Left lung (tissue), 10 donors: ENCODE results near the gene ADGRA1. TPM values are rescaled to one million over a fixed set of nuclear protein-coding genes. Genes with fewer than 3 reads are reported as not detected.
A peak's percentile ranks its signal among the peaks of the same experiment; 100 is the strongest.

ENCODE experiments used
- ATAC-seq: fragments of 200-7000 bp; cut with Tn5 transposase; one replicate; pipeline ENCODE4 v1.9.1; 2020; ENCODE audit warnings: moderate library complexity
- DNase-seq, 4 donors: peaks; one replicate each; pipeline ENCODE4 v3.0.0-alpha.2; 2013 to 2020
- H3K27ac ChIP-seq, 2 donors: fragments of 200-600 bp; sonication (generic) in 1 of 2; one replicate each; pipeline versions ENCODE4 v1.5.0 to v1.8.0; 2020 to 2021
- H3K27me3 ChIP-seq, 2 donors: fragments of 200-600 bp; sonication (generic) in 1 of 2; one replicate each; pipeline versions ENCODE4 v1.5.0 to v1.8.0; 2020 to 2021
- H3K36me3 ChIP-seq, 2 donors: fragments of 200-600 bp; sonication (generic) in 1 of 2; one replicate each; pipeline versions ENCODE4 v1.5.0 to v1.8.0; 2020 to 2021
- H3K4me1 ChIP-seq, 2 donors: fragments of 200-600 bp; one replicate each; pipeline ENCODE4 v1.8.0; 2021
- H3K4me3 ChIP-seq, 2 donors: fragments of 200-600 bp; sonication (generic) in 1 of 2; one replicate each; pipeline versions ENCODE4 v1.5.0 to v1.8.0; 2020 to 2021; ENCODE audit warnings: mild to moderate bottlenecking in 1 of 2
- H3K9me3 ChIP-seq, 2 donors: fragments of 200-600 bp; sonication (generic) in 1 of 2; one replicate each; pipeline versions ENCODE4 v1.5.0 to v1.8.0; 2020 to 2021
- intact Hi-C, 2 donors: fragments of 100-400 bp; cut with DNase I; formaldehyde crosslinking; loops; one replicate each; pipeline versions ENCODE4 v1.11.2 to v1.14.2; 2022
- polyA plus RNA-seq, 6 donors: library from polyadenylated mRNA; unstranded; fragments of 120-200 nt; gene quantifications; one replicate each; pipeline ENCODE4 v1.2.1, GENCODE V29; 2013; ENCODE audit not compliant: insufficient read length in 6 of 6
- total RNA-seq, 2 donors: library from RNA; stranded (reverse); fragmentation: NEBNext Ultra II Directional; extraction: Animal tissue kit (Norgen Biotek cat#: 25700); gene quantifications; one replicate each; pipeline ENCODE4 v1.2.1, GENCODE V29; 2021
- TF ChIP-seq, protein P1 (sequence below), 2 donors: fragments of 200-600 bp; sonication (generic) in 1 of 2; IDR thresholded peaks; one replicate each; pipeline versions ENCODE4 v1.5.0 to v1.8.0; 2021; ENCODE audit warnings: antibody characterized with exemption in 2 of 2
- donor health status: DM: no; HTN: yes; CAD: no.
- donor health status: DM: no; HTN: no; CAD: no.

The ADGRA1 gene
- total and polyA plus RNA-seq, 8 donors = 0.07 to 0.24 (median 0.09) TPM; not detected in 1

DNA sequence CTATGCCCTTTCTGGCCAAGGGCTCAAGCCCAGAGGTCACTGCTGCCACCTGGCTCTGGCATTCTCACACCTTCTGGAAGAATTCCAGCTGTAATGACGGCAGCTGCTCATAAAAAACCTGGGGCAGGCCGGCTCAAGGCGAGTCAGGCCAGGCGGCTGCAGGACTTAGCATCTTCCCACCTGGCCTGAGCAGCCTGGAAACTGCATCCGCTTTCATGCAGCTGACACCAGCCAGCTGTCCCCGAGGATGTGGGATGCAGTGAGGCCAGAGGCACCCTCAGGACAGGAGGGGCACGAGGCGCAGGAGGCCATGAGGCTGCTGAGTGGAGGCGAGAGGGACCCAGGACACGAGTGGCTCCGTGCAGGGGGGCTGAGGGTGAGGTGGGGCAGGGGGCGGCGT, 47.5 kb upstream of the ADGRA1 start:
- Histone ChIP-seq H3K27me3 (peaks cover 0 to 84% of the 10 kb centered on the region in 2 donors), H3K4me3 (no peak overlapping the region), H3K36me3 (no peaks in the 10 kb centered on the region), H3K4me1 (no peaks in the 10 kb centered on the region), H3K27ac (no peak overlapping the region), H3K9me3 (no peaks in the 10 kb centered on the region)
- ATAC-seq (no peak), DNase-seq (no peak)
- intact Hi-C loops = no loop called here
- TF ChIP-seq, protein P1, sequence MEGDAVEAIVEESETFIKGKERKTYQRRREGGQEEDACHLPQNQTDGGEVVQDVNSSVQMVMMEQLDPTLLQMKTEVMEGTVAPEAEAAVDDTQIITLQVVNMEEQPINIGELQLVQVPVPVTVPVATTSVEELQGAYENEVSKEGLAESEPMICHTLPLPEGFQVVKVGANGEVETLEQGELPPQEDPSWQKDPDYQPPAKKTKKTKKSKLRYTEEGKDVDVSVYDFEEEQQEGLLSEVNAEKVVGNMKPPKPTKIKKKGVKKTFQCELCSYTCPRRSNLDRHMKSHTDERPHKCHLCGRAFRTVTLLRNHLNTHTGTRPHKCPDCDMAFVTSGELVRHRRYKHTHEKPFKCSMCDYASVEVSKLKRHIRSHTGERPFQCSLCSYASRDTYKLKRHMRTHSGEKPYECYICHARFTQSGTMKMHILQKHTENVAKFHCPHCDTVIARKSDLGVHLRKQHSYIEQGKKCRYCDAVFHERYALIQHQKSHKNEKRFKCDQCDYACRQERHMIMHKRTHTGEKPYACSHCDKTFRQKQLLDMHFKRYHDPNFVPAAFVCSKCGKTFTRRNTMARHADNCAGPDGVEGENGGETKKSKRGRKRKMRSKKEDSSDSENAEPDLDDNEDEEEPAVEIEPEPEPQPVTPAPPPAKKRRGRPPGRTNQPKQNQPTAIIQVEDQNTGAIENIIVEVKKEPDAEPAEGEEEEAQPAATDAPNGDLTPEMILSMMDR (IDR thresholded peaks at IDR 0.05) = no peak

DNA sequence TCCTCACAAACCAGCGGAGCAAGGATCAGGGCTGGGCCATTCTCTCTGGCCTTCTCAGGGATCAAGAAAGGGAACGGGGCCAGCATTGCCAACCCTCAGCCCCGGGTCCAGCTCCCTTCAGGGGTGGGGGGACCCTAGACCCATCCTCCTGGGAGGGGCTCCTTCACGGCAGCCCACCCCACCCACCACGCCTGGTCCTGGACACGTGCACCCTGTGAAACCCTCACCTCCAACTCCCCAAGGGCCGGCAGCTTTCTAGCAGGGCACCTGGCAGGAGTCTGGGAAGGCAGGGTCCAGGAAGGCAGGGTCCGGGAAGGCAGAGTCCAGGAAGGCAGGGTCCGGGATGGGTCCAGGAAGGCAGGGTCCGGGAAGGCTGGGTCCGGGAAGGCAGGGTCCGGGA, 46.6 kb upstream of the ADGRA1 start:
- H3K4me1 ChIP-seq = no peaks in the 10 kb centered on the region
- H3K36me3 ChIP-seq = no peaks in the 10 kb centered on the region
- TF ChIP-seq, protein P1 (IDR thresholded peaks at IDR 0.05) = no peak
- peaks cover 0 to 86% of the 10 kb centered on the region in 2 donors for H3K27me3 ChIP-seq
- intact Hi-C loops = no loop called here
- no peak for ATAC-seq
- H3K27ac ChIP-seq = no peak overlapping the region
- DNase-seq = no peak
- H3K9me3 ChIP-seq = no peaks in the 10 kb centered on the region
- no peak overlapping the region for H3K4me3 ChIP-seq

DNA sequence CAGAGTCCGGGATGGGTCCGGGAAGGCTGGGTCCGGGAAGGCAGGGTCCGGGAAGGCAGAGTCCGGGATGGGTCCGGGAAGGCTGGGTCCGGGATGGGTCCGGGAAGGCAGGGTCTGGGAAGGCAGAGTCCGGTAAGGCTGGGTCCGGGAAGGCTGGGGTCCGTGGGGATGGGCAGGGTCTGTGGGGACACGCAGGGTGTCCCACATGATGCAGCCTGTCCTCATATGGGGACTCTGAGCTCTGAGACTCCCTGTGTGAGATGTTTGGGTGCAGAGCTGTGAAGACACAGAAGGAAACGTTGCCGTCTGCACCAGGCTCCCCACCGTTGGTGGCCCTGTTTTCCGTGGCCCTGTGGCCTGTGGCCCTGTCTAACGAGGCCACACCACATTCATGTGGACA, 45.7 kb upstream of the ADGRA1 start:
- intact Hi-C loops = no loop called here
- Histone ChIP-seq H3K9me3 (no peaks in the 10 kb centered on the region), H3K4me1 (no peaks in the 10 kb centered on the region), H3K27ac (no peak overlapping the region), H3K36me3 (no peaks in the 10 kb centered on the region), H3K27me3 (peaks cover 0 to 88% of the 10 kb centered on the region in 2 donors), H3K4me3 (no peak overlapping the region)
- TF ChIP-seq, protein P1 (IDR thresholded peaks at IDR 0.05) = no peak
- DNase-seq = no peak
- ATAC-seq = no peak

DNA sequence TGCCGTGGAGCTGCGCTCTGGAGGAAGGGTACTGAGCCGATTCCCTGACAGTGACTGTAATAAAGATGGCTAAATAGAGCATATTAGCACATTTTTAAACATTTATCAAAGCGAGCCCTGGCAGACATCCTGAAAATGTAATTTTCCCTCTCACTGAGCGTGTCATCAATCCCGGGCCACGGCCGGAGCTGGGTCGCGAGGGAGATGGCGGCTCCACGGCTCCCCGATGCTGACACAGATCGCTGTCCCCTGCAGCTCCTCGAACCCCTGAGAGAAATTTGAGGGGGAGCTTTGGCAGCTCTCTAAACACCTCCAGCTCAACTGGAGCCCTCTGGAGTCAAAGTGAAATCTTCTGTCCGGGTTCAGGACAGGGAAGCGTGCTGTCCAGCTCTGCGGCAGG, 44.9 kb upstream of the ADGRA1 start:
- no peaks in the 10 kb centered on the region for H3K9me3 ChIP-seq
- no peak overlapping the region for H3K27ac ChIP-seq
- no peak overlapping the region for H3K4me3 ChIP-seq
- no peaks in the 10 kb centered on the region for H3K36me3 ChIP-seq
- intact Hi-C loops = no loop called here
- TF ChIP-seq, protein P1 (IDR thresholded peaks at IDR 0.05) = no peak
- peaks cover 0 to 88% of the 10 kb centered on the region in 2 donors for H3K27me3 ChIP-seq
- H3K4me1 ChIP-seq = no peaks in the 10 kb centered on the region
- peak in 1 of 4 donors; percentile 75 for DNase-seq
- ATAC-seq = no peak

DNA sequence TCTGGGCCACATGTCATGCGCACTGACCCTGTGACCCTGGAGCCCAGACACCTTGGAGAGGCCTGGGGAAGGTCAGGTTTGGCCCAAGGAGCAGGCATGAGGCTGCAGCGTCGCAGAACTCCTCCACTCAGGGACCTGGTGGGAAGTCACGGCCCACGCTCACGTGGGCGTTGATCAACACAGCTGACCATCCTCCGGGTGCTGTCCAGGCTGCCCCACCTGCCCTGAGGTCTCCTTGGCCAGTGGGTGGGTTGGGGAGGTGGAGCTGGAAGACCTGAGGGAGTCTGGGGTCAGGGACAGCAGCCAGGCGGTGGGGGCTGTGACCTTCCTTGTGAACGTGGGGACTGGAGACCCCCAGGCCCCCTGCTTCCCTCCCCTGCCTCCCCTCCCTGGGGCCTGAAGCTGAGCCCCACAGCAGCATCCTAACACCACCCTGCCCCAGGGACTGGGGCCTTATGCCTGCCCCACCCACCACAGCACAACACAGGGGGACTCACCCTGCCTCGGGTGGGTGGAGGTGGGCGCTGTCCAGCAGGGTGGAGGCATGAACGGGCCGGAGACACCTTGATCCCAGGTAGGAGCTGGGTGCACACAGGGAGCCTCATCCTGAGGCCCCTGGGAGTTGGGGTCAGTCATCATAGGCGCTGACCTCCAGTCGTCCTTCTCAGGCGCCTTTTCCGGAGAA, 44.0 kb upstream of the ADGRA1 start:
- Histone ChIP-seq H3K4me3 (no peak overlapping the region), H3K9me3 (no peaks in the 10 kb centered on the region), H3K27me3 (peaks cover 0 to 88% of the 10 kb centered on the region in 2 donors), H3K36me3 (no peaks in the 10 kb centered on the region), H3K27ac (no peak overlapping the region), H3K4me1 (no peaks in the 10 kb centered on the region)
- DNase-seq (no peak), ATAC-seq (no peak)
- intact Hi-C loops = no loop called here
- TF ChIP-seq, protein P1 (IDR thresholded peaks at IDR 0.05) = no peak
